OCI-LY1 (cell line): ENCODE results near the gene BRD1.

Source experiments
- H2AFZ ChIP-seq: fragments of 200-600 bp; sonication (generic), shearing (Covaris generic); 2 replicates; pipeline ENCODE4 v1.6.0; 2014; ENCODE audit warnings: antibody characterized with exemption, mild to moderate bottlenecking, low read length
- H3F3A ChIP-seq: fragments of 200-600 bp; sonication (generic), shearing (Covaris generic); 2 replicates; pipeline ENCODE4 v1.6.0; 2014; ENCODE audit warnings: mild to moderate bottlenecking, antibody characterized with exemption, low read length, moderate library complexity; ENCODE audit not compliant: insufficient read depth
- H3K27ac ChIP-seq: fragments of 200-600 bp; sonication (generic); 2 replicates; pipeline ENCODE4 v1.5.1; 2014; ENCODE audit warnings: low read length, mixed run types, mild to moderate bottlenecking, low read depth; ENCODE audit not compliant: poor library complexity, severe bottlenecking
- H3K27me3 ChIP-seq: fragments of 200-600 bp; sonication (generic); 2 replicates; pipeline ENCODE4 v1.6.0; 2014; ENCODE audit warnings: antibody characterized with exemption, mild to moderate bottlenecking, low read length, moderate library complexity; ENCODE audit not compliant: insufficient read depth
- H3K36me3 ChIP-seq: fragments of 200-600 bp; sonication (generic); 2 replicates; pipeline ENCODE4 v1.6.1; 2014; ENCODE audit warnings: mild to moderate bottlenecking, antibody characterized with exemption, low read length, moderate library complexity, mixed read lengths; ENCODE audit not compliant: insufficient read depth
- H3K4me1 ChIP-seq: fragments of 200-600 bp; sonication (generic); 2 replicates; pipeline ENCODE4 v1.5.1; 2014; ENCODE audit warnings: mild to moderate bottlenecking, low read length, moderate library complexity; ENCODE audit not compliant: insufficient read depth, severe bottlenecking
- H3K4me2 ChIP-seq: fragments of 200-600 bp; sonication (generic), shearing (Covaris generic); 2 replicates; pipeline ENCODE4 v1.6.1; 2014; ENCODE audit warnings: low read length
- H3K4me3 ChIP-seq: fragments of 200-600 bp; sonication (generic); 2 replicates; pipeline ENCODE4 v1.5.1; 2014; ENCODE audit warnings: low read length, low read depth, mild to moderate bottlenecking, mixed read lengths; ENCODE audit not compliant: poor library complexity, severe bottlenecking
- H3K79me2 ChIP-seq: fragments of 200-600 bp; shearing (Covaris generic); 2 replicates; pipeline ENCODE4 v1.6.1; 2016; ENCODE audit warnings: mixed run types, low read length, mixed read lengths; ENCODE audit not compliant: insufficient read depth
- H3K9ac ChIP-seq: fragments of 200-600 bp; sonication (generic), shearing (Covaris generic); 2 replicates; pipeline ENCODE4 v1.6.1; 2014; ENCODE audit warnings: mild to moderate bottlenecking, low read length, mixed read lengths
- H3K9me2 ChIP-seq: fragments of 200-600 bp; sonication (generic), shearing (Covaris generic); 2 replicates; pipeline ENCODE4 v1.6.1; 2014; ENCODE audit warnings: low read depth, mild to moderate bottlenecking, low read length, mixed read lengths
- H3K9me3 ChIP-seq: fragments of 200-600 bp; shearing (Covaris generic); 2 replicates; pipeline ENCODE4 v1.6.1; 2014; ENCODE audit warnings: low read length, mixed read lengths
- H4K20me1 ChIP-seq: fragments of 200-600 bp; sonication (generic), shearing (Covaris generic); 2 replicates; pipeline ENCODE4 v1.6.0; 2016; ENCODE audit warnings: mild to moderate bottlenecking, low read length; ENCODE audit not compliant: insufficient read depth
- EZH2 ChIP-seq: fragments of 200-600 bp; sonication (generic), shearing (Covaris generic); IDR thresholded peaks from 2 replicates; pipeline ENCODE4 v1.8.0; 2017; ENCODE audit warnings: borderline replicate concordance, mixed run types, mild to moderate bottlenecking, antibody characterized with exemption, low read length, moderate library complexity, mixed read lengths
- TF ChIP-seq, protein P1 (sequence below): fragments of 200-600 bp; sonication (generic), shearing (Covaris generic); IDR thresholded peaks from 2 replicates; pipeline ENCODE4 v1.5.1; 2017; ENCODE audit warnings: mild to moderate bottlenecking, antibody characterized with exemption, low read length, moderate library complexity, mixed read lengths

The BRD1 gene

GRCh38 chr22:49753276-49753890 lies 74.3 kb downstream of the BRD1 start:
- no peaks in the 10 kb centered on the region for H3K4me1 ChIP-seq
- no peak overlapping the region for H3K27ac ChIP-seq
- H3K9ac ChIP-seq = no peak overlapping the region
- H4K20me1 ChIP-seq = no peaks in the 10 kb centered on the region
- no peaks in the 10 kb centered on the region for H3K9me2 ChIP-seq
- no peaks in the 10 kb centered on the region for H3F3A ChIP-seq
- peaks cover 13% of the 10 kb centered on the region; the same call in 1 of the 2 replicates for H3K27me3 ChIP-seq
- TF ChIP-seq, protein P1, sequence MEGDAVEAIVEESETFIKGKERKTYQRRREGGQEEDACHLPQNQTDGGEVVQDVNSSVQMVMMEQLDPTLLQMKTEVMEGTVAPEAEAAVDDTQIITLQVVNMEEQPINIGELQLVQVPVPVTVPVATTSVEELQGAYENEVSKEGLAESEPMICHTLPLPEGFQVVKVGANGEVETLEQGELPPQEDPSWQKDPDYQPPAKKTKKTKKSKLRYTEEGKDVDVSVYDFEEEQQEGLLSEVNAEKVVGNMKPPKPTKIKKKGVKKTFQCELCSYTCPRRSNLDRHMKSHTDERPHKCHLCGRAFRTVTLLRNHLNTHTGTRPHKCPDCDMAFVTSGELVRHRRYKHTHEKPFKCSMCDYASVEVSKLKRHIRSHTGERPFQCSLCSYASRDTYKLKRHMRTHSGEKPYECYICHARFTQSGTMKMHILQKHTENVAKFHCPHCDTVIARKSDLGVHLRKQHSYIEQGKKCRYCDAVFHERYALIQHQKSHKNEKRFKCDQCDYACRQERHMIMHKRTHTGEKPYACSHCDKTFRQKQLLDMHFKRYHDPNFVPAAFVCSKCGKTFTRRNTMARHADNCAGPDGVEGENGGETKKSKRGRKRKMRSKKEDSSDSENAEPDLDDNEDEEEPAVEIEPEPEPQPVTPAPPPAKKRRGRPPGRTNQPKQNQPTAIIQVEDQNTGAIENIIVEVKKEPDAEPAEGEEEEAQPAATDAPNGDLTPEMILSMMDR = no peak
- no peak for TF ChIP-seq EZH2
- H3K4me3 ChIP-seq = no peak overlapping the region
- no peaks in the 10 kb centered on the region for H3K36me3 ChIP-seq
- no peak overlapping the region for H3K4me2 ChIP-seq
- H3K79me2 ChIP-seq = no peaks in the 10 kb centered on the region
- no peak overlapping the region for H2AFZ ChIP-seq
- H3K9me3 ChIP-seq = no peaks in the 10 kb centered on the region

- H3K9me3 ChIP-seq = no peaks in the 10 kb centered on the region
- H3K4me3 ChIP-seq = no peak overlapping the region
- H3K9me2 ChIP-seq = no peaks in the 10 kb centered on the region
- H2AFZ ChIP-seq = no peak overlapping the region
- no peaks in the 10 kb centered on the region for H3K4me1 ChIP-seq
- H3K27me3 ChIP-seq = peaks cover 17% of the 10 kb centered on the region; the same call in 1 of the 2 replicates
- H3K27ac ChIP-seq = no peak overlapping the region
- H3F3A ChIP-seq = no peaks in the 10 kb centered on the region
- TF ChIP-seq, protein P1 = no peak
- TF ChIP-seq EZH2 = no peak
- H3K79me2 ChIP-seq = no peaks in the 10 kb centered on the region
- H4K20me1 ChIP-seq = no peaks in the 10 kb centered on the region
- no peaks in the 10 kb centered on the region for H3K36me3 ChIP-seq
- H3K4me2 ChIP-seq = no peak overlapping the region
- no peak overlapping the region for H3K9ac ChIP-seq
These were observed 75.0 kb downstream of the BRD1 start for GRCh38 chr22:49752598-49753091.

DNA sequence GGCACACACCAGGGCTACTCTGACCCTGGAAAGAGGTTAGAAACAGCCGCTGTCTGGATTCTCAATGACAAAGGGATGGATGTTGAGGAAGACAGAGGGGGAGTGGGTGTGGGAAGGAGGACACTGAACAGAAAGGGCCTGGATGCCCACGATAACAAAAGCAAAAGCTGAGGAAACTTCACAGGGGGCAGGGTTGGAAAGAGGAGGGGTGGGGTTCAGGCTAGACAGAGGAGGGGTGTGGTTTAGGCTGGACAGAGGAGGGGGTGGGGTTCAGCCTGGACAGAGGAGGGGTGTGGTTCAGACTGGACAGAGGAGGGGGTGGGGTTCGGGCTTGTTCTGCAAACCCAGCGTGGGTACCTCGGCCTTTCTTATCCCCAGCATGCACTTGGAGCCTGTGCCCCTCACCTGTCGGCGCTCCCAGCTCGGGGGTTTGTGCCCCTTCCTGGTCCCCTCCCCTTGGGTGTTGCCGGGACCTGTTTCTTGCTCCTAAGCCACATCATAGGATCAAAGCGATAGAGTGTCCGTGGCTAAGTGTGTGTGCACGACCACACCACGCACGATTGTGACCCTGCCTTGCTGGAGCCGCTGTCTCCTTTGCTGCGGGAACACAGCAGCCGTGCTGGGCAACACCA lies 75.6 kb downstream of the BRD1 start:
- Histone ChIP-seq H3K4me3 (no peak overlapping the region), H2AFZ (no peak overlapping the region), H3K27ac (no peak overlapping the region), H3F3A (no peaks in the 10 kb centered on the region), H4K20me1 (no peaks in the 10 kb centered on the region), H3K27me3 (peaks cover 12% of the 10 kb centered on the region; the same call in 1 of the 2 replicates), H3K9ac (no peak overlapping the region), H3K79me2 (no peaks in the 10 kb centered on the region), H3K4me1 (no peaks in the 10 kb centered on the region), H3K9me2 (no peaks in the 10 kb centered on the region), H3K9me3 (no peaks in the 10 kb centered on the region), H3K4me2 (no peak overlapping the region), H3K36me3 (no peaks in the 10 kb centered on the region)
- no peak for TF ChIP-seq EZH2
- TF ChIP-seq, protein P1 = no peak
